ENCODE data around the gene KIAA0319L.
A peak's percentile ranks its signal among the peaks of the same experiment; 100 is the strongest.

The KIAA0319L gene

GRCh38 chr1:35561972-35562680 is 4.9 kb upstream of the KIAA0319L start:
- DNase-seq: no peak

- no peak for DNase-seq
These were observed 4.2 kb upstream of the KIAA0319L start for GRCh38 chr1:35561297-35561971.

- DNase-seq: no peak
These were observed 3.3 kb upstream of the KIAA0319L start for GRCh38 chr1:35560256-35561225.

GRCh38 chr1:35559317-35559944 is 2.2 kb upstream of the KIAA0319L start:
- DNase-seq: no peak

GRCh38 chr1:35558374-35559316 is 1.4 kb upstream of the KIAA0319L start:
- no peak for DNase-seq

GRCh38 chr1:35557611-35558373 is 589 bp upstream of the KIAA0319L start, which contains the start of gene NCDN:
TSS of gene NCDN (plus strand) at chr1:35557799. CDS start at chr1:35558191, 392 bp downstream.
- peak; percentile 93 for DNase-seq

GRCh38 chr1:35556484-35557117 is 602 bp downstream of the KIAA0319L start:
- DNase-seq: no peak

GRCh38 chr1:35555601-35556477 is 1.4 kb downstream of the KIAA0319L start:
- no peak for DNase-seq

- no peak for DNase-seq
These were observed 2.0 kb downstream of the KIAA0319L start for GRCh38 chr1:35555212-35555584.

- no peak for DNase-seq
These were observed 2.7 kb downstream of the KIAA0319L start for GRCh38 chr1:35554266-35555211.

- no peak for DNase-seq
These were observed 3.4 kb downstream of the KIAA0319L start for GRCh38 chr1:35553851-35554250.

- no peak for DNase-seq
These were observed 10.6 kb downstream of the KIAA0319L start for GRCh38 chr1:35546614-35547013.

- peak; percentile 55 for DNase-seq
These were observed 12.2 kb downstream of the KIAA0319L start for GRCh38 chr1:35544976-35545375.

- no peak for DNase-seq
These were observed 17.4 kb downstream of the KIAA0319L start for GRCh38 chr1:35539824-35540261.

GRCh38 chr1:35539073-35539823 is 18.0 kb downstream of the KIAA0319L start:
- DNase-seq: peak; percentile 31

GRCh38 chr1:35537806-35538205 is 19.4 kb downstream of the KIAA0319L start:
- DNase-seq: no peak

GRCh38 chr1:35536556-35537162 is 20.5 kb downstream of the KIAA0319L start:
- no peak for DNase-seq

Data from activated CD4-positive, alpha-beta T cell treated with anti-CD3 and anti-CD28 coated beads, Interleukin-2, amount 50 U/mL, for 1 hour (primary cell).